HL-60 (cell line): ENCODE results near the gene MYH14.

Experiments used
- DNase-seq, 2 experiments: peaks; one replicate each; pipeline ENCODE4 v3.0.0-alpha.2; 2010 to 2020; ENCODE audit warnings: low read depth in 1 of 2, low spot score in 1 of 2
- H3K27ac ChIP-seq: fragments of 250-450 bp; sonication (Bioruptor Pico); replicated peaks from 2 replicates; pipeline ENCODE4 v1.5.1; 2020; ENCODE audit warnings: mild to moderate bottlenecking, moderate library complexity
- H3K27me3 ChIP-seq: fragments of 250-450 bp; sonication (Bioruptor Pico); 2 replicates; pipeline ENCODE4 v1.5.1; 2021; ENCODE audit warnings: mild to moderate bottlenecking, moderate library complexity; ENCODE audit not compliant: insufficient read depth, poor library complexity, severe bottlenecking
- H3K4me3 ChIP-seq: replicated peaks from 2 replicates; pipeline ENCODE4 v1.5.1; 2011; ENCODE audit warnings: mild to moderate bottlenecking, control low read depth, low read length; ENCODE audit not compliant: insufficient read depth
- CTCF ChIP-seq: IDR thresholded peaks from one replicate; pipeline ENCODE4 v1.5.1; 2011; ENCODE audit warnings: low read length, control low read depth, inconsistent platforms; ENCODE audit not compliant: insufficient read depth
- GABPA ChIP-seq: IDR thresholded peaks from 2 replicates; pipeline ENCODE4 v1.6.1; 2012; ENCODE audit warnings: low read depth
- POLR2AphosphoS5 ChIP-seq: IDR thresholded peaks from 2 replicates; pipeline ENCODE4 v1.6.1; 2012; ENCODE audit warnings: low read depth
- SPI1 ChIP-seq: IDR thresholded peaks from 2 replicates; pipeline ENCODE4 v1.6.1; 2012; ENCODE audit warnings: low read depth, mild to moderate bottlenecking, borderline replicate concordance
- TF ChIP-seq, protein P1 (sequence below): IDR thresholded peaks from 2 replicates; pipeline ENCODE4 v1.6.1; 2012; ENCODE audit warnings: low read depth; ENCODE audit not compliant: insufficient replicate concordance

MYH14 gene

DNA sequence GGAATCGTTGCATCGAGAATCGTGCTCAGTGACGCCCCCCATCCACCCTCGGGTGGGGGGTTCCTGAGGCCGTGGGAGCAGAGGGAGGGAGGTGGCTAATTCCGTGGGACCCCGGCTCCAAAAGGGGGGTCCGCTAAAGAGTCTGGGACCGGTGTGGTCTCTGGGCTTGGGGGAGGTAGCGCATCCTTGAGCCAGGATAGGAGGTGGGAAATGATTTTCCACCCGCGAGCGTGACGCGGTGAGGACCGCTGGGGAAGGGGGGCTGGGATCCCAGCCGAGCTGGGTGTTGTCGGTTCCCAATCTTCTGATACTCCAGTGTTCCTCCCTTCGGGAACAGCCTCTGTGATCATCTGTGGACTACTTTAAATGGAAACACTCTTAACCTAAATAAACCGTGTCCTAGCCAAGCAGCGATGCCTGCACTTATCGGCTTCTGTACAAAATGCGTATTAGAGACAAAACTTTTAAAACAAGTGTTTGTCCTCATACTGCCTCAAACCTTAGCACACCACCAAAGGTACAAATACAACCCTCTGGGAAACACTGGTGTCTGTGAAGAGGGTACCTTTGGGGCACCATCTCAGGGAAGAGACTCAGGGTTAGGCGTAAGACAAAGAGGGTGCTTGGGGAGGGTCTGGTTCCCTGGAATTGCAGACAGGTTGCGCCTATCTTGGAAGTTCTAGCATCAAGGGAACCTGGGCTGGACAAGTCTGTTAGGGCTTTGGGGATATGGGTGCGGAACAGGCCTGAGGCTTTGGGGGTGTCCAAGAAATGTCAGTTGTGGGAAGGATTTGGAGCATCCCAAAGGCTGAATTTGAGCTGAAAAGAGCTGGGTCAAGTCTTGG lies 109.8 kb downstream of the MYH14 start:
- no peak for DNase-seq
- Histone ChIP-seq H3K27ac (no peak overlapping the region), H3K27me3 (peaks cover 27% of the 10 kb centered on the region), H3K4me3 (no peak overlapping the region)
- TF ChIP-seq GABPA = no peak
- TF ChIP-seq SPI1 = no peak
- TF ChIP-seq, protein P1, sequence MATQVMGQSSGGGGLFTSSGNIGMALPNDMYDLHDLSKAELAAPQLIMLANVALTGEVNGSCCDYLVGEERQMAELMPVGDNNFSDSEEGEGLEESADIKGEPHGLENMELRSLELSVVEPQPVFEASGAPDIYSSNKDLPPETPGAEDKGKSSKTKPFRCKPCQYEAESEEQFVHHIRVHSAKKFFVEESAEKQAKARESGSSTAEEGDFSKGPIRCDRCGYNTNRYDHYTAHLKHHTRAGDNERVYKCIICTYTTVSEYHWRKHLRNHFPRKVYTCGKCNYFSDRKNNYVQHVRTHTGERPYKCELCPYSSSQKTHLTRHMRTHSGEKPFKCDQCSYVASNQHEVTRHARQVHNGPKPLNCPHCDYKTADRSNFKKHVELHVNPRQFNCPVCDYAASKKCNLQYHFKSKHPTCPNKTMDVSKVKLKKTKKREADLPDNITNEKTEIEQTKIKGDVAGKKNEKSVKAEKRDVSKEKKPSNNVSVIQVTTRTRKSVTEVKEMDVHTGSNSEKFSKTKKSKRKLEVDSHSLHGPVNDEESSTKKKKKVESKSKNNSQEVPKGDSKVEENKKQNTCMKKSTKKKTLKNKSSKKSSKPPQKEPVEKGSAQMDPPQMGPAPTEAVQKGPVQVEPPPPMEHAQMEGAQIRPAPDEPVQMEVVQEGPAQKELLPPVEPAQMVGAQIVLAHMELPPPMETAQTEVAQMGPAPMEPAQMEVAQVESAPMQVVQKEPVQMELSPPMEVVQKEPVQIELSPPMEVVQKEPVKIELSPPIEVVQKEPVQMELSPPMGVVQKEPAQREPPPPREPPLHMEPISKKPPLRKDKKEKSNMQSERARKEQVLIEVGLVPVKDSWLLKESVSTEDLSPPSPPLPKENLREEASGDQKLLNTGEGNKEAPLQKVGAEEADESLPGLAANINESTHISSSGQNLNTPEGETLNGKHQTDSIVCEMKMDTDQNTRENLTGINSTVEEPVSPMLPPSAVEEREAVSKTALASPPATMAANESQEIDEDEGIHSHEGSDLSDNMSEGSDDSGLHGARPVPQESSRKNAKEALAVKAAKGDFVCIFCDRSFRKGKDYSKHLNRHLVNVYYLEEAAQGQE = no peak
- TF ChIP-seq POLR2AphosphoS5 = no peak
- no peak for TF ChIP-seq CTCF

GRCh38 chr19:50313812-50314536 lies 110.6 kb downstream of the MYH14 start:
- no peak for DNase-seq
- peaks cover 27% of the 10 kb centered on the region for H3K27me3 ChIP-seq

More at GRCh38 chr19:50313812-50314536, 110.6 kb downstream of the MYH14 start:
- no peak for TF ChIP-seq POLR2AphosphoS5
- TF ChIP-seq GABPA = no peak
- TF ChIP-seq, protein P1 = no peak
- no peak for TF ChIP-seq SPI1
- TF ChIP-seq CTCF = no peak
- Histone ChIP-seq H3K4me3 (no peak overlapping the region), H3K27ac (no peak overlapping the region)
